ENCODE data around the gene MGAT4B. TPM values are rescaled to one million over a fixed set of nuclear protein-coding genes. Genes with fewer than 3 reads are reported as not detected.

MGAT4B gene
- 183 to 244 TPM (median 236 TPM) in 5 replicates for total RNA-seq (2022; extraction: Qiagen RNA extraction; ENCODE audit: low read depth)

DNA sequence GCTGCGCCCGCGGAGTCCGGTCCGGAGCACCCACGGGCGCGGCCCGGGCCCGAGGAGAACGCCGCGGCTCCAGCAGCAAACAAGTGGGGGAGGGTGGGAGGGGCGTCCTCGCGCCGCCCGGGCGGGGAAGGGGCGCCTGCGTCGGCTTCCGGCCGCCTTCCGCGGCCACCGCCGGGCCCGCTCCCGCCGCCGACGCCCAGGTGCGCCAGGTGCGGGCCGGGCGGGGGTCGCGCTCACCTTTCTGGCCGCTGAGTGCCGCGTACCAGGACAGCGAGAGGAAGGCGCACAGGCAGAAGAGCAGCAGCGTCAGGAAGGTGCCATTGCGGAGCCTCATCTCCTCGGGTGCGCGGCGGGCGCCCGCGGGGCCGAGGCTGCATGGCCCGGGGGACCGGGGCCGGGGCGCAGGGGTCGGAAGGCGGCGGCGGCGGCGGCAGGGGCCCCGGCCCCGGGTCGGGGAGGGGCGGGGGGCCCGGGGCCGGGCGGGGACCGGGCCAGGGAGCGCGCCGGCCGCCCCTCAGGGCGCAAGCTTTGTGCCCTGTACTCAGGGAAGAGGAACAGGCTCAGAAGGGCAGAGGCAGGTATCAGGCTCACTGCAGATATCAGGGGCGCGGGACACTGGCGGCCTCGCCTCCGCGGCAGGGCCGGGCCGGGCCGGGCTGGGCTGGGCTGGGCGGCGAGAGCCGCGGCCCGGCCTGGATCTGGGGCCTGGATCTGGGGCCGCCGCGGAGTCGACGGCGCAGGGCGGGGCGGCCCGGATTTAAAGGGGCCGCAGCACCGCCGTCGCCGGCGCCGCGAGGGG lies at the start of gene MGAT4B:
Gene MGAT4B, minus strand, starts transcription at position 617 of the 799 bp plus-strand sequence. Its CDS starts 283 bp downstream, at position 334.

DNA sequence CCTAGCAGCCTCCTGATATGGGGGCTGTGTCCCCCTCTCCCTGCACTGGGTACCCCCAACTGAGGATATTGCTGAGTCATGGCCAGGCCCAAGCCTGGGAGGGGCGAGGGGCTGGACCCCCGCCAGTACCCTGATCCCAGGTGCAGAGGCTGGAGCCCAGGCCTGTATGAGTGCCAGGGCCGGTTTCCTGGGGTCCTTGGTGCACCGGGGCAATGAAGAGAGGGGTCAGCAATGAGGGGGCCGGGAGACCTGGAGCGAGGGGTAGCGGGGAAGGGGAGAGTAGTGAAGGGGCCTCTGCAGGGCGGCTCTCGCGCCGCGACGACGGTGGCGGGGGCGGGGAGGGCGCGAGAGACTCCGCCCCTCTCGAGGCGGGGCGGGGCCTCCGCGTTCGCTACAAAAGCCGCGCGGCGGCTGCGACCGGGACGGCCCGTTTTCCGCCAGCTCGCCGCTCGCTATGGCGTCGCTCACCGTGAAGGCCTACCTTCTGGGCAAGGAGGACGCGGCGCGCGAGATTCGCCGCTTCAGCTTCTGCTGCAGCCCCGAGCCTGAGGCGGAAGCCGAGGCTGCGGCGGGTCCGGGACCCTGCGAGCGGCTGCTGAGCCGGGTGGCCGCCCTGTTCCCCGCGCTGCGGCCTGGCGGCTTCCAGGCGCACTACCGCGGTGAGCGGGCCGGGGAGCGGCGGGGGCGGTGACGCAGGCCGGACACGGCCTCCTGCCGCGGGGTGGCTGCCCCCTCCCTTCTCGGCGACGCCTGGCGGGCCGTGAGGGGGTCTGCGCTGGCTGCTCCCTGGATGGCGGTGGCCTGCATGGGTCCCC lies 14.0 kb upstream of the MGAT4B start, which contains the start of gene SQSTM1:
Gene SQSTM1, plus strand, starts transcription at position 423 of the 815 bp plus-strand sequence. Its CDS starts 32 bp downstream, at position 455.

DNA sequence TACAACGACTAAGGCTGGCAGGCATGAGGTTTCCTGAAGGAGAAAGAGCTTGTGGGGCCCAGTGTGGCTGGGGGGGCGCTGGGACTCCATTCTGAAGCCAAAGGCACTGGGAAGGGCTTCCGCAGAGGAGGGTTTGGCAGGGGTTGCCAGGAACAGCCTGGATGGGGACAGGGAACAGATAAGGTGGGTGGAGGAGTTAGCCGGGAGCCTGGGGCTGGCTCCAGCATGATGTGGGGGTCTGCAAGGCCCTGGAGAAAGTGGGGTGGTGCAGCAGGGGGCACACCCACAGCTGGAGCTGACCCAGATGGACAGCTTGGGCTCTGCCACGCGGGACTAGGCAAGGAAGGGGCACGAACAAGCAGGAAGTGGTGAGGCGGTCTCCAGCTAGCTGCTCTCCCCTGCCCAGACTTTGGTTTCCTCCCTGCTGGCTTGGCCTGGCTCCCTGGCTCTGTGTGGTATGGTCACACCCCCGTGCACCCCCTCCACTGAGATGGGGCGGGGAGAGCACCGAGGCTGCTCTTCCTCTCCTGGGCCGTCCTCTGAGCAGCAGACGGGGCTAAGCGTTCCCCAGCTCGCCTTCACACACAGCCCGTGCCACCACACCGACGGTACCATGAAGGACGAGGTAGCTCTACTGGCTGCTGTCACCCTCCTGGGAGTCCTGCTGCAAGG lies 13.1 kb downstream of the MGAT4B start, which contains the start of gene LTC4S:
Gene LTC4S, plus strand, starts transcription at position 519 of the 672 bp plus-strand sequence. Its CDS starts 95 bp downstream, at position 614.

Other genes with a start within 250 kb of the MGAT4B start
- 492 to 619 TPM (median 511 TPM) in 5 replicates for gene HNRNPH1, start 183.2 kb downstream of the MGAT4B start, total RNA-seq (2022; extraction: Qiagen RNA extraction; ENCODE audit: low read depth)
- gene CBY3, start 125.8 kb downstream of the MGAT4B start, total RNA-seq (2022; extraction: Qiagen RNA extraction; ENCODE audit: low read depth) = not detected in 5 replicates
- gene CANX, start 107.9 kb downstream of the MGAT4B start, total RNA-seq (2022; extraction: Qiagen RNA extraction; ENCODE audit: low read depth) = 334 to 419 TPM (median 391 TPM) in 5 replicates
- gene MAML1, start 74.0 kb downstream of the MGAT4B start, total RNA-seq (2022; extraction: Qiagen RNA extraction; ENCODE audit: low read depth) = 15.0 to 24.8 TPM (median 19.3 TPM) in 5 replicates
- gene LTC4S, start 12.9 kb downstream of the MGAT4B start, total RNA-seq (2022; extraction: Qiagen RNA extraction; ENCODE audit: low read depth) = 0.63 TPM in 1 of 5 replicates, not detected in the others
- 928 to 1,201 TPM (median 1,000 TPM) in 5 replicates for gene SQSTM1, start 14.0 kb upstream of the MGAT4B start, total RNA-seq (2022; extraction: Qiagen RNA extraction; ENCODE audit: low read depth)
- gene MRNIP, start 52.0 kb upstream of the MGAT4B start, total RNA-seq (2022; extraction: Qiagen RNA extraction; ENCODE audit: low read depth) = 13.0 to 24.5 TPM (median 20.8 TPM) in 5 replicates
- gene TBC1D9B, start 101.0 kb upstream of the MGAT4B start, total RNA-seq (2022; extraction: Qiagen RNA extraction; ENCODE audit: low read depth) = 45.7 to 69.3 TPM (median 66.3 TPM) in 5 replicates

Measured in A549 treated with ZK216348 at 1 μM for 4 hours (cell line).